Measurements from ENCODE around the gene MSRB3. TPM values are rescaled to one million over a fixed set of nuclear protein-coding genes. Genes with fewer than 3 reads are reported as not detected.

MSRB3 gene
- total and polyA plus RNA-seq, 2 of the 4 experiments (the other 2 are of a cell fraction): 31.7 to 35.7 TPM

GRCh38 chr12:65339161-65339560, 60.7 kb downstream of the MSRB3 start:
- no peak overlapping the region for H2BK20ac ChIP-seq (ENCODE audit: low read depth, low read length)
- no CpG with 5 or more reads among the region's 1 CpG for WGBS, 2 experiments (ENCODE audit: extremely low coverage in 2 of 2, insufficient read length in 1 of 2)
- ATAC-seq (ENCODE audit: low read depth) (no peak), DNase-seq (no peak)
- no peak overlapping the region for H2AFZ ChIP-seq (replicated peaks; ENCODE audit: low read length, poor library complexity)
- H3K4me3 ChIP-seq (ENCODE audit: insufficient read depth, low read depth, low read length): no peak overlapping the region
- ChIA-PET CTCF (interaction anchor here (1.7 kb wide), 1 partner anchor 218 kb away, joined by 5 read pairs; no protein-coding TSS in a partner anchor), POLR2A (ENCODE audit: unreplicated experiment) (no interaction called here)
- H3K4me2 ChIP-seq (ENCODE audit: low read depth, low read length): no peak overlapping the region
- H2BK15ac ChIP-seq (ENCODE audit: low read depth, low read length): no peak overlapping the region
- H4K8ac ChIP-seq (ENCODE audit: low read depth in 2 of 2, low read length in 2 of 2): no peak overlapping the region
- H3K56ac ChIP-seq (ENCODE audit: extremely low read depth, insufficient read depth, low read length): no peak overlapping the region
- no peak overlapping the region for H3K27ac ChIP-seq (ENCODE audit: insufficient read depth, low read length)
- no peak overlapping the region for H3K18ac ChIP-seq (ENCODE audit: low read depth, low read length)
- H3K9ac ChIP-seq (ENCODE audit: low read depth, low read length): no peak overlapping the region
- no peak overlapping the region for H2BK5ac ChIP-seq (ENCODE audit: low read depth, low read length, poor library complexity, severe bottlenecking)
- no peaks in the 10 kb centered on the region for H3K27me3 ChIP-seq (ENCODE audit: control insufficient read depth, insufficient read depth, low read length)
- H3K4ac ChIP-seq (ENCODE audit: low read depth, low read length): no peak overlapping the region
- no peak overlapping the region for H2AK5ac ChIP-seq (ENCODE audit: low read depth, low read length)
- H3K4me1 ChIP-seq (ENCODE audit: control insufficient read depth, insufficient read depth, low read length): peaks cover 8% of the 10 kb centered on the region
- no peak overlapping the region for H4K5ac ChIP-seq (ENCODE audit: low read depth, low read length)
- H3K36me3 ChIP-seq (ENCODE audit: control insufficient read depth, insufficient read depth, low read length): no peaks in the 10 kb centered on the region
- no TSS peak for BruUV-seq (replicated peaks)
- intact Hi-C loops (cut with micrococcal nuclease): no loop called here
- in situ Hi-C loops (cut with MboI; ENCODE audit: low sequenced_read_pairs): no loop called here
- H3K14ac ChIP-seq (replicated peaks; ENCODE audit: low read depth, low read length): no peak overlapping the region
- H2AK9ac ChIP-seq (replicated peaks; ENCODE audit: low read depth, low read length, poor library complexity): no peak overlapping the region
- peaks cover 0 to 2% of the 10 kb centered on the region in 2 experiments; a peak in 3 of 4 replicates for H3K79me1 ChIP-seq (ENCODE audit: low read depth in 1 of 2, low read length in 2 of 2)
- H2BK120ac ChIP-seq (ENCODE audit: low read depth, low read length): no peak overlapping the region
- H3K9me1 ChIP-seq (ENCODE audit: insufficient read depth, low read length): 0 out of 2 replicates have a peak, but pooled peaks cover 3% of the 10 kb centered on the region
- TF ChIP-seq POLR2A (IDR thresholded peaks at IDR 0.05; ENCODE audit: low read depth, low read length) (no peak), FOS (IDR thresholded peaks at IDR 0.05; ENCODE audit: low read depth, low read length) (no peak), MAFK (IDR thresholded peaks at IDR 0.05; ENCODE audit: low read depth, low read length) (no peak), MXI1 (IDR thresholded peaks at IDR 0.05; ENCODE audit: borderline replicate concordance, low read depth, low read length) (no peak), CTCF (conservative IDR thresholded peaks at IDR 0.05; ENCODE audit: low read depth, low read length) (no peak), SMC3 (IDR thresholded peaks at IDR 0.05; ENCODE audit: low read depth, low read length) (no peak), CHD1 (IDR thresholded peaks at IDR 0.05; ENCODE audit: low read depth, low read length) (no peak), CEBPB (IDR thresholded peaks at IDR 0.05; ENCODE audit: low read depth, low read length) (no peak), RFX5 (IDR thresholded peaks at IDR 0.05; ENCODE audit: low read depth, low read length) (no peak), ELK1 (IDR thresholded peaks at IDR 0.05; ENCODE audit: borderline replicate concordance, low read depth, low read length) (no peak), BHLHE40 (IDR thresholded peaks at IDR 0.05; ENCODE audit: low read depth, low read length) (no peak), USF2 (IDR thresholded peaks at IDR 0.05; ENCODE audit: low read depth, low read length) (no peak), NFE2L2 (IDR thresholded peaks at IDR 0.05; ENCODE audit: low read depth, low read length) (no peak), RCOR1 (IDR thresholded peaks at IDR 0.05; ENCODE audit: insufficient replicate concordance, low read length) (no peak)
- H4K91ac ChIP-seq (ENCODE audit: insufficient read depth, low read depth, low read length): no peak overlapping the region
- H3K9me3 ChIP-seq (ENCODE audit: control insufficient read depth, insufficient read depth, low read length): no peaks in the 10 kb centered on the region
- dilution Hi-C loops (cut with HindIII; ENCODE audit: low sequenced_read_pairs, unreplicated experiment): no loop called here
- H3K23ac ChIP-seq (ENCODE audit: low read depth, low read length): no peak overlapping the region
- no peaks in the 10 kb centered on the region for H4K20me1 ChIP-seq (ENCODE audit: insufficient read depth, low read length)

Data from IMR-90 (cell line).